Measurements from ENCODE around the gene UCHL5. TPM values are rescaled to one million over a fixed set of nuclear protein-coding genes. Genes with fewer than 3 reads are reported as not detected.

The UCHL5 gene
- total RNA-seq, 1 donor from 2014 or later, result 20.4 TPM

Small RNAs within 50 kb of the gene (small RNA-seq; reads per million reads assigned to genes)
- not detected for gene SCARNA18B

Other genes starting within 250 kb of the UCHL5 start
- gene RO60, start 252 bp upstream of the UCHL5 start, total RNA-seq, result 78.8 TPM
- gene GLRX2, start 46.1 kb upstream of the UCHL5 start, total RNA-seq, result 4.7 TPM
- 25.6 TPM for gene CDC73, start 62.7 kb upstream of the UCHL5 start, total RNA-seq
- gene B3GALT2, start 127.3 kb upstream of the UCHL5 start, total RNA-seq, result 6.8 TPM